HFF-Myc (cell line): ENCODE data around the gene CLEC3B.
"Not testable (repeated sequence)": the region's sequence is repeated elsewhere in the genome, so short reads cannot be mapped to it uniquely, and the experiment has no call there.

Experiments
- DNase-seq: peaks from one replicate; pipeline ENCODE4 v3.0.0-alpha.2; 2011; ENCODE audit warnings: low read depth; ENCODE audit errors: extremely low read depth
- H3K4me3 ChIP-seq: replicated peaks from 2 replicates; pipeline ENCODE4 v1.5.1; 2011; ENCODE audit warnings: low read depth, mild to moderate bottlenecking, control low read depth, low read length
- TF ChIP-seq, protein P1 (sequence below): IDR thresholded peaks from 2 replicates; pipeline ENCODE4 v1.5.1; 2012; ENCODE audit warnings: mild to moderate bottlenecking, low read depth, low read length, control low read depth; ENCODE audit errors: missing control alignments

The CLEC3B gene

DNA sequence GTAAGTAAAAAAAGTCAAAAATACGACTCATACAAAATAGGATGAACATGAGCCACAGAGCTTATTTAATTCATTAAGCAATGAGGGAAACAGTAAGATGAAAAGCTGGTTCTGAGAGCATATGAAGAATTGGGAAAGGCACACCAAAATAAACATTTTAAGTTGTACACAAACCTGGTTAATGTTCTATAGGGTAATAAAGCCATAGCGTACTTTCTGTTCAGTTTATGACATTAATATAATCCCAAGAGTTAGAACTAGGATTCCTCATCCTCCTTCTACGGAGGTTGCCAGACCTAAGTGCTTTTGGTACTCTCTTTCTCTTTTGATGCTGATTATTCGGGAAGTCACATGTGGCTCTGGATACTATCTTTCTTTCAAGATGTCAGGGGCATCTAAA lies 41.4 kb downstream of the CLEC3B start:
- no peak overlapping the region for H3K4me3 ChIP-seq
- TF ChIP-seq, protein P1, sequence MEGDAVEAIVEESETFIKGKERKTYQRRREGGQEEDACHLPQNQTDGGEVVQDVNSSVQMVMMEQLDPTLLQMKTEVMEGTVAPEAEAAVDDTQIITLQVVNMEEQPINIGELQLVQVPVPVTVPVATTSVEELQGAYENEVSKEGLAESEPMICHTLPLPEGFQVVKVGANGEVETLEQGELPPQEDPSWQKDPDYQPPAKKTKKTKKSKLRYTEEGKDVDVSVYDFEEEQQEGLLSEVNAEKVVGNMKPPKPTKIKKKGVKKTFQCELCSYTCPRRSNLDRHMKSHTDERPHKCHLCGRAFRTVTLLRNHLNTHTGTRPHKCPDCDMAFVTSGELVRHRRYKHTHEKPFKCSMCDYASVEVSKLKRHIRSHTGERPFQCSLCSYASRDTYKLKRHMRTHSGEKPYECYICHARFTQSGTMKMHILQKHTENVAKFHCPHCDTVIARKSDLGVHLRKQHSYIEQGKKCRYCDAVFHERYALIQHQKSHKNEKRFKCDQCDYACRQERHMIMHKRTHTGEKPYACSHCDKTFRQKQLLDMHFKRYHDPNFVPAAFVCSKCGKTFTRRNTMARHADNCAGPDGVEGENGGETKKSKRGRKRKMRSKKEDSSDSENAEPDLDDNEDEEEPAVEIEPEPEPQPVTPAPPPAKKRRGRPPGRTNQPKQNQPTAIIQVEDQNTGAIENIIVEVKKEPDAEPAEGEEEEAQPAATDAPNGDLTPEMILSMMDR: no peak
- DNase-seq: no peak

DNA sequence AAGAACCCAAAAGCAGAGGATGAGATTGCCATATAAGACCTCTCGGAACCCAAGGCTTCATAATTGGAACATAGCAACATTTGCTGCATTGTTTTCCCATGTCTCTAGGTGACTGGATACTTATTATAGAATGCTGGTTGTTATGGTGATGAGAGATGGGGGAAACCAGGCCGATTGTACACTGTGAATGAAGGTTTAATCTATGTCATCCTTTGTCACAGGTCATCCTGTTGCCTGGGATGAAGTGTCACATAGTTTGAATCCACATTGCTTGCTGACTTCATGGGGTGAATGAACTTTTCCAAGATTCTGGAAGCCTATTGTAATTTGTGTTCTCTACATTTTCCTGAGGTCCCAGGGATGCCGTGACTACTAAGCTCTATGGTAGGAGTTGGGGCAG lies 41.8 kb downstream of the CLEC3B start:
- TF ChIP-seq, protein P1: no peak
- no peak overlapping the region for H3K4me3 ChIP-seq
- no peak for DNase-seq

DNA sequence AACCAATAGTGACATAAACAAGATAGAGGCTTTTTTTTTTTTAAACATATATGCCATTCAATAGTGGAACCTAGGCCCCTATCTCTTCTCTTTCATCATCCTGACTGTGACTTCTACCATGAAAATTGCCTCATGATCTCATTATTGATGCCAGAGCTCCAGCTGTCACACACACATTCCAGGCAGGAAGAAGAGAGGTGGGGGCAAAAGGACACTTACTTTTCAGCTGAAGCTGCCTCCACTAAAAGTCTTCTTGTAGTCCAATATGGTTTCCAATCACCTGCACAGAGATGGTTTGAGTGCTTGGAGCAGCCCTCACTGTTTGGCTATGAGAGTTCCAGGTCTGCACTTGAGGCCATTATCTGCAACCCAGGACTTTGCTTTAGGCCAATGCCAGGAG lies 45.0 kb downstream of the CLEC3B start:
- DNase-seq: no peak
- H3K4me3 ChIP-seq: no peak overlapping the region
- TF ChIP-seq, protein P1: no peak

DNA sequence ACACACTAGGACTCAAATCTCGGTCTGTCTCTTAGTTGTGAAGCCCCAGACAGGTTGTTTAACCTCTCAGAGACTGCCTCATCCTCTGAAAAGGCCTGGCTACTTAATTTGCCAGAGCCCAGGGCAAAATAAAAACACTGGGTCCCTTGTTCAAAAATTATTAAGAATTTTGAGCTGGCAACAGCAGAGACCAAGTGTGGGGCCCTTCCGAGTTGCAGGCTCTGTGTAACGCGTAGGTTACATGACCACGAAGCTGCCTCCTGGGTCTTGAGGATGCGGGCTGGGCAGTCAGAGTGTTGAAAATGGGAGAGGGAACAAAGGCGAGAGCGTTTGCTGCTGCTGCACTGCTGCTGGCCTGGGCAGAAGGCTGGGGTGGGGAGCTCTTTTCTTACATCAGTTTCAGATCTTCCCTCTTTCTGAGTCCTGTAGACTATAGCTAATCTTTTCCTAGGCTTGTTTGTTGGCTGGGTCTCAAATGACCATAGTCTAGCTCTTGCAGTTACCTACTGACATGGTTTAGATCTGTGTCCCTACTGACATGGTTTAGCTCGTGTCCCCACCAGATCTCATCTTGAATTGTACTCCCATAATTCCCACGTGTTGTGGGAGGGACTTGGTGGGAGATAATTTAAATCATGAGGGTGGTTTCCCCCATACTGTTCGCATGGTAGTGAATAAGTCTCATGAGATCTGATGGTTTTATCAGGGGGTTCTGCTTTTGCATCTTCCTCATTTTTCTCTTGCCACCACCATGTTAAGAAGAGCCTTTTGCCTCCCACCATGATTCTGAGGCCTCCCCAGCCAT lies 49.9 kb downstream of the CLEC3B start:
- DNase-seq: no peak
- no peak overlapping the region for H3K4me3 ChIP-seq
- TF ChIP-seq, protein P1: no peak

DNA sequence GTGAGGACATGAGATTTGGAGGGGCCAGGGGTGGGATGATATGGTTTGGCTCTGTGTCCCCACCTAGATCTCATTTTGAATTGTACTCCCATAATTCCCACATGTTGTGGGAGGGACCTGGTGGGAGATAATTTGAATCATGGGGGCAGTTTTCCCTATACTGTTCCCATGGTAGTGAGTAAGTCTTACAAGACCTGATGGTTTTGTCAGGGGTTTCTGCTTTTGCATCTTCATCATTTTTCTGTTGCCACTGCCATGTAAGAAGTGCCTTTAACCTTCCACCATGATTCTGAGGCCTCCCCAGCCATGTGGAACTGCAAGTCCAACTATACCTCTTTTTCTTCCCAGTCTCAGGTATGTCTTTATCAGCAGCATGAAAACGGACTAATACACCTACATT lies 52.2 kb downstream of the CLEC3B start:
- H3K4me3 ChIP-seq: not testable (repeated sequence)

DNA sequence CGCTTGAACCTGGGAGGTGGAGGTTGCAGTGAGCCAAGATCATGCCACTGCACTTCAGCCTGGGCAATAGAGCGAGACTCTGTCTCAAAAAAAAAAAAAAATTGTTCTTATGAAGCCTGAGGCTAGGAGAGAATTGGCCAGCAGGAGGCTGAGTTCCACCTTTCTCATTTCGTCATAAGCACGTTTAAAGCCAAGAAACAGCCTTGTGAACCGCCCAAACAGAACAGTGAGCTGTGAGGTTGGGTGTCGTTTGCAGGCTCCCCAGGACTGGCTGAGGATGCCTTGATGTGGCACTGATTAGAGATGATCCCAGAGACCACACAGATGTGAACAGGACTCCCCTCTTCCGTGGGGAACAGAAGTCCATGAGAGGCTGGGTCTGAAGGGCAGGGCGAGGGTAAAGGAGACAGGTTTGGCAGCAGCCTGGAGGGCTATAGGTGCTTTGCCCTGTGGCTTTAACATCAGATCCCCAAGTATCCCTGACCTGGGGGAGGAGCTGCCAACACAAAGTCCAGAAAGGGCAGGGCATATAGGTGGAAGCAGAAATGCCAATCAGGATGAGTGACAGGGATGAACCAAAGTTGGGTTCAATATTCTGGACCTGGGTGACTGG lies 52.9 kb downstream of the CLEC3B start:
- H3K4me3 ChIP-seq: no peak overlapping the region
- TF ChIP-seq, protein P1: peak; percentile 17
- no peak for DNase-seq

More for the DNA sequence above, 52.2 kb downstream of the CLEC3B start:
- not testable (repeated sequence) for DNase-seq

DNA sequence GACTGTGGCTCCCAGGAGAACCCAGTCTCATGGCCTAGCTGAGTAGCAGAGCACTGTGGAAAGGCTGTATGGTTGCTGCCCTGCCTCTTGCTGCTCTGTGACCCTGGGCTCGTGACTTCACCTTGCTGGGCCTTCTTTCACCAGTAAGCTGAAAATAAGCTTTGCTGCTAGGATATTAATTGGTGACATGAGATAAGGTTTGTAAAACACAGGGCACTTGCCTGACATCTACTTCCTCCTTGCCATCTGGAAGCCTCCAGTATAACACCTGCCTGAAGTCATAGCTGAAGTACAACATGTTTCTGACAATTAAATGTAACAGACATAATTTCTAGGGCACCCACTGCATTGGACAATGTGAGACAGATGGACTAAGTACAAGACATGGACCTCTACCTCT lies 53.6 kb downstream of the CLEC3B start:
- TF ChIP-seq, protein P1: no peak
- no peak overlapping the region for H3K4me3 ChIP-seq
- DNase-seq: no peak
